H1 (cell line): ENCODE measurements around the gene FNDC10. TPM values are rescaled to one million over a fixed set of nuclear protein-coding genes. Genes with fewer than 3 reads are reported as not detected.

Experiments
- CTCF ChIA-PET: fragments of 300-600 bp; sonication (Branson Sonifier 250); formaldehyde crosslinking; loops from one replicate; lab custom pipeline; 2021; ENCODE audit not compliant: partially characterized antibody; lab: Charles Lee
- POLR2A ChIA-PET: fragments of 300-600 bp; sonication (Branson Sonifier 250); formaldehyde crosslinking; loops from one replicate; lab custom pipeline; 2021; ENCODE audit warnings: inconsistent platforms; ENCODE audit not compliant: partially characterized antibody; lab: Charles Lee
- DNase-seq, 2 experiments: peaks; one replicate each; pipeline versions ENCODE4 v3.0.0 to v3.0.0-alpha.2; 2010 to 2022; ENCODE audit warnings: low spot score in 2 of 2, low read depth in 1 of 2, mixed read lengths in 1 of 2
- FAIRE-seq: peaks from 2 replicates; lab custom pipeline; 2011; peaks lifted over from hg19 to GRCh38; lab: Jason Lieb, UNC
- H2AFZ ChIP-seq: 2 replicates; pipeline ENCODE4 v1.8.1; 2012; ENCODE audit warnings: low read length, inconsistent platforms
- H2AK5ac ChIP-seq: 2 replicates; pipeline ENCODE4 v1.6.1; 2013; ENCODE audit warnings: low read depth, low read length
- H2BK120ac ChIP-seq: replicated peaks from 2 replicates; pipeline ENCODE3; 2013; ENCODE audit warnings: low read depth, low read length, inconsistent platforms
- H2BK12ac ChIP-seq: 2 replicates; pipeline ENCODE4 v1.6.1; 2013; ENCODE audit warnings: low read depth, low read length
- H2BK15ac ChIP-seq: 2 replicates; pipeline ENCODE4 v1.6.1; 2013; ENCODE audit warnings: low read length
- H2BK20ac ChIP-seq: 2 replicates; pipeline ENCODE4 v1.6.1; 2013; ENCODE audit warnings: low read length
- H2BK5ac ChIP-seq: 2 replicates; pipeline ENCODE4 v1.6.1; 2013; ENCODE audit warnings: low read depth, low read length
- H3K14ac ChIP-seq: 2 replicates; pipeline ENCODE4 v1.6.1; 2013; ENCODE audit warnings: inconsistent platforms; ENCODE audit not compliant: insufficient read length
- H3K18ac ChIP-seq: 2 replicates; pipeline ENCODE4 v1.6.1; 2013; ENCODE audit warnings: low read length; ENCODE audit errors: extremely low read depth
- H3K23ac ChIP-seq: 2 replicates; pipeline ENCODE4 v1.6.1; 2013; ENCODE audit warnings: inconsistent platforms; ENCODE audit not compliant: insufficient read length
- H3K23me2 ChIP-seq: 2 replicates; pipeline ENCODE4 v1.6.1; 2013; ENCODE audit warnings: low read depth, low read length
- H3K27ac ChIP-seq: 2 replicates; pipeline ENCODE4 v1.6.1; 2011; ENCODE audit warnings: low read depth, low read length, inconsistent platforms
- H3K27me3 ChIP-seq, 4 experiments: replicated peaks in 1 of 4; 1 replicate in 1 of 4; 2 replicates in 3 of 4; pipeline versions ENCODE4 v1.6.1 to v1.8.1; 2011 to 2013; ENCODE audit warnings: low read length in 3 of 4, mild to moderate bottlenecking in 3 of 4, inconsistent platforms in 2 of 4, mixed read lengths in 2 of 4, moderate library complexity in 1 of 4; ENCODE audit not compliant: control insufficient read depth in 3 of 4, insufficient read depth in 3 of 4; ENCODE audit errors: extremely low read depth in 1 of 4
- H3K36me3 ChIP-seq, 4 experiments: 2 replicates each; pipeline versions ENCODE4 v1.6.1 to v1.8.1; 2011 to 2013; ENCODE audit warnings: mild to moderate bottlenecking in 4 of 4, low read length in 3 of 4, moderate library complexity in 2 of 4, control low read depth in 1 of 4, inconsistent platforms in 1 of 4; ENCODE audit not compliant: insufficient read depth in 4 of 4, control insufficient read depth in 2 of 4
- H3K4ac ChIP-seq: replicated peaks from 2 replicates; pipeline ENCODE3; 2013; ENCODE audit warnings: low read length, low read depth, mixed read lengths, inconsistent platforms; ENCODE audit not compliant: insufficient read length
- H3K4me1 ChIP-seq, 4 experiments: replicated peaks in 1 of 4; 1 replicate in 1 of 4; 2 replicates in 3 of 4; pipeline versions ENCODE4 v1.6.1 to v1.8.1; 2011 to 2013; ENCODE audit warnings: low read length in 3 of 4, inconsistent platforms in 2 of 4, mixed read lengths in 1 of 4; ENCODE audit not compliant: insufficient read depth in 4 of 4, control insufficient read depth in 3 of 4
- H3K4me2 ChIP-seq, 2 experiments: 2 replicates each; pipeline versions ENCODE4 v1.6.1 to v1.8.1; 2011 to 2013; ENCODE audit warnings: low read depth in 2 of 2, low read length in 2 of 2, control low read depth in 1 of 2, inconsistent platforms in 1 of 2, mild to moderate bottlenecking in 1 of 2; ENCODE audit not compliant: insufficient read depth in 1 of 2
- H3K4me3 ChIP-seq, 4 experiments: fragments of 200-600, 300-600 bp in 1 of 4; sonication (generic), shearing (Covaris generic), sonication (Bioruptor Twin) in 1 of 4; 2 replicates each; pipeline versions ENCODE4 v1.5.1 to v1.8.1; 2011 to 2016; ENCODE audit warnings: low read length in 4 of 4, low read depth in 3 of 4, control low read depth in 2 of 4, inconsistent platforms in 2 of 4, mild to moderate bottlenecking in 2 of 4, mixed read lengths in 1 of 4, moderate library complexity in 1 of 4; ENCODE audit not compliant: insufficient read depth in 2 of 4; ENCODE audit errors: extremely low read depth in 1 of 4
- H3K56ac ChIP-seq: replicated peaks from 2 replicates; pipeline ENCODE3; 2013; ENCODE audit warnings: low read depth, mild to moderate bottlenecking, mixed read lengths, low read length, inconsistent platforms; ENCODE audit not compliant: insufficient read length
- H3K79me1 ChIP-seq: 2 replicates; pipeline ENCODE4 v1.6.1; 2013; ENCODE audit warnings: low read depth, low read length, control low read depth
- H3K79me2 ChIP-seq, 2 experiments: 2 replicates each; pipeline versions ENCODE4 v1.6.1 to v1.8.1; 2012 to 2013; ENCODE audit warnings: low read length in 2 of 2, mild to moderate bottlenecking in 2 of 2, inconsistent platforms in 1 of 2; ENCODE audit not compliant: insufficient read depth in 2 of 2, control insufficient read depth in 1 of 2
- H3K9ac ChIP-seq, 4 experiments: replicated peaks in 1 of 4; 1 replicate in 1 of 4; 2 replicates in 3 of 4; pipeline versions ENCODE4 v1.6.1 to v1.8.1; 2011 to 2013; ENCODE audit warnings: low read depth in 3 of 4, low read length in 3 of 4, control low read depth in 2 of 4, mild to moderate bottlenecking in 2 of 4, moderate library complexity in 2 of 4, inconsistent platforms in 1 of 4; ENCODE audit errors: extremely low read depth in 1 of 4
- H3K9me3 ChIP-seq, 2 experiments: 2 replicates each; pipeline versions ENCODE4 v1.6.1 to v1.8.1; 2012 to 2013; ENCODE audit warnings: mild to moderate bottlenecking in 2 of 2, moderate library complexity in 2 of 2, control low read depth in 1 of 2, inconsistent platforms in 1 of 2, low read depth in 1 of 2, low read length in 1 of 2, mixed read lengths in 1 of 2; ENCODE audit not compliant: insufficient read depth in 2 of 2
- H4K20me1 ChIP-seq, 2 experiments: replicated peaks in 1 of 2; 2 replicates each; pipeline versions ENCODE3 to v1.8.1; 2011 to 2013; ENCODE audit warnings: inconsistent platforms in 2 of 2, low read length in 2 of 2, mild to moderate bottlenecking in 1 of 2; ENCODE audit not compliant: insufficient read depth in 2 of 2, control insufficient read depth in 1 of 2
- H4K5ac ChIP-seq: 2 replicates; pipeline ENCODE4 v1.6.1; 2013; ENCODE audit warnings: low read length, low read depth, mixed read lengths, inconsistent platforms; ENCODE audit not compliant: insufficient read length
- H4K8ac ChIP-seq: 2 replicates; pipeline ENCODE4 v1.8.0; 2013; ENCODE audit warnings: mild to moderate bottlenecking, moderate library complexity, low read length, inconsistent platforms; ENCODE audit not compliant: insufficient read depth; ENCODE audit errors: extremely low read depth
- H4K91ac ChIP-seq: replicated peaks from 2 replicates; pipeline ENCODE3; 2013; ENCODE audit warnings: low read length, mixed read lengths, inconsistent platforms; ENCODE audit not compliant: insufficient read length
- BRCA1 ChIP-seq: IDR thresholded peaks from 2 replicates; pipeline ENCODE4 v1.6.1; 2012; ENCODE audit warnings: low read depth, low read length, improper control_type of control experiment
- POLR2AphosphoS5 ChIP-seq: IDR thresholded peaks from 2 replicates; pipeline ENCODE4 v1.6.1; 2011; ENCODE audit warnings: low read depth, low read length
- SIN3A ChIP-seq, 2 experiments: IDR thresholded peaks in 1 of 2; conservative IDR thresholded peaks in 1 of 2; 2 replicates each; pipeline ENCODE4 v1.6.1; 2011 to 2012; ENCODE audit warnings: low read length in 2 of 2, improper control_type of control experiment in 1 of 2, low read depth in 1 of 2, mild to moderate bottlenecking in 1 of 2
- WGBS, 2 experiments: shearing (Covaris generic) in 1 of 2; methylation state at CpG; one replicate each; pipeline versions ENCODE4 v1.1.6 to v1.1.7; 2013 to 2015; ENCODE audit warnings: low lambda C conversion rate in 2 of 2, mixed read lengths in 2 of 2, inconsistent platforms in 1 of 2, low coverage in 1 of 2, missing lambda C conversion rate in 1 of 2; ENCODE audit not compliant: insufficient replicate concordance in 2 of 2, insufficient coverage in 1 of 2, insufficient read length in 1 of 2; ENCODE audit errors: extremely low coverage in 1 of 2, missing lambda C conversion rate in 1 of 2; 5-methylcytosine and 5-hydroxymethylcytosine counted together
- polyA plus RNA-seq, 7 experiments: library from polyadenylated mRNA; depleted of rRNA in 3 of 7; stranded (reverse) in 5 of 7; unstranded in 2 of 7; fragments of >200 nt in 5 of 7; fragments of 200-250 nt in 2 of 7; gene quantifications; 1 replicate in 5 of 7; 2 replicates in 1 of 7; 4 replicates in 1 of 7; pipeline versions ENCODE4 v1.2.1 to v1.2.3, GENCODE V29; 2011 to 2013; ENCODE audit warnings: missing spikeins in 2 of 7, mixed read lengths in 2 of 7
- total RNA-seq: library from RNA; stranded (reverse); fragmentation: NEBNext Ultra II Directional; extraction: Animal tissue kit (Norgen Biotek cat#: 25700); gene quantifications from 2 replicates; pipeline ENCODE4 v1.2.1, GENCODE V29; 2021

The FNDC10 gene
- total and polyA plus RNA-seq, 2 of the 8 experiments (the other 6 are each of a cell fraction or from before 2014, with no cell fraction given), result 19.0 to 21.8 TPM

GRCh38 chr1:1554926-1555915 lies 44.7 kb downstream of the FNDC10 start:
- no peak overlapping the region for H3K4me3 ChIP-seq
- no peaks in the 10 kb centered on the region; a peak in 2 of 7 replicates for H3K4me1 ChIP-seq
- H3K23ac ChIP-seq, result no peak overlapping the region
- 0 out of 2 replicates have a peak overlapping the region, but pooled peaks have one; percentile 36 for H4K8ac ChIP-seq
- H3K79me2 ChIP-seq, result peaks cover 0 to 17% of the 10 kb centered on the region in 2 experiments; a peak in 1 of 4 replicates
- ChIA-PET POLR2A (interaction anchor here (1.0 to 23.0 kb wide), 5 partner anchors 3 to 140 kb away, joined by 3 to 367 read pairs (median 5); no protein-coding TSS in a partner anchor), CTCF (interaction anchor here (1.0 to 2.1 kb wide), 5 partner anchors 7 to 50 kb away, joined by 3 to 15 read pairs (median 4); no protein-coding TSS in a partner anchor)
- H4K20me1 ChIP-seq, result peaks cover 13 to 30% of the 10 kb centered on the region in 2 experiments
- peaks cover 0 to 1% (median 0%) of the 10 kb centered on the region in 4 experiments; a peak in 2 of 8 replicates for H3K36me3 ChIP-seq
- no peak overlapping the region for H2BK15ac ChIP-seq
- H3K79me1 ChIP-seq, result peaks cover 12% of the 10 kb centered on the region
- H3K23me2 ChIP-seq, result no peaks in the 10 kb centered on the region
- no peak overlapping the region for H3K18ac ChIP-seq
- H3K56ac ChIP-seq, result no peak overlapping the region
- DNase-seq, result no peak
- H4K5ac ChIP-seq, result no peak overlapping the region
- no peak overlapping the region for H3K9ac ChIP-seq
- FAIRE-seq, result no peak
- no peak overlapping the region for H3K4me2 ChIP-seq
- H2BK20ac ChIP-seq, result no peak overlapping the region
- no peak overlapping the region for H2AFZ ChIP-seq
- TF ChIP-seq BRCA1, result no peak
- TF ChIP-seq SIN3A (conservative IDR thresholded peaks at IDR 0.05 in 1 of 2, IDR thresholded peaks at IDR 0.05 in 1 of 2; ENCODE audit: low read depth in 1 of 2, low read length in 2 of 2), result no peak
- TF ChIP-seq POLR2AphosphoS5, result 0 out of 2 replicates have a peak, but pooled peaks have one; percentile 25
- no peak overlapping the region for H4K91ac ChIP-seq
- H2BK12ac ChIP-seq, result no peak overlapping the region
- no peak overlapping the region for H2AK5ac ChIP-seq
- H3K4ac ChIP-seq, result no peak overlapping the region
- 97% methylated on average over 27 of the region's 31 CpGs; no CpG with 5 or more reads in 1 of the 2 experiments for WGBS, 2 experiments
- no peaks in the 10 kb centered on the region for H3K9me3 ChIP-seq
- H2BK120ac ChIP-seq, result no peak overlapping the region
- H3K27ac ChIP-seq, result no peak overlapping the region
- no peaks in the 10 kb centered on the region for H3K27me3 ChIP-seq
- H2BK5ac ChIP-seq, result no peak overlapping the region
- H3K14ac ChIP-seq, result no peak overlapping the region
